K562 (cell line): ENCODE measurements around the gene ANK3. TPM values are rescaled to one million over a fixed set of nuclear protein-coding genes. Genes with fewer than 3 reads are reported as not detected.

Experiments
- ATAC-seq: fragments of 200-7000 bp; cut with Tn5 transposase; 3 replicates; pipeline ENCODE4 v1.9.1; 2020; ENCODE audit warnings: moderate library complexity
- BruUV-seq: library from RNA; stranded (reverse); fragments of 400-500 nt; replicated peaks from 2 replicates; lab custom pipeline; 2021; lab: Mats Ljungman, UMichigan
- CTCF ChIA-PET: fragments of 300-600 bp; formaldehyde crosslinking; extraction: SDS; loops from one replicate; lab custom pipeline; 2021; ENCODE audit warnings: low intra/inter-chr PET ratio; lab: Yijun Ruan, JAX
- POLR2A ChIA-PET: fragments of 300-600, 350-650 bp; sonication (Branson Sonifier 250); formaldehyde crosslinking; extraction: SDS; loops from one replicate; lab custom pipeline; 2021; ENCODE audit warnings: antibody characterized with exemption, inconsistent platforms; lab: Yijun Ruan, JAX
- DNase-seq, 4 experiments: peaks; one replicate each; pipeline versions ENCODE4 v3.0.0 to v3.0.0-alpha.2; 2011 to 2018; ENCODE audit warnings: low spot score in 3 of 4, mixed read lengths in 3 of 4; ENCODE audit errors: extremely low read depth in 1 of 4
- FAIRE-seq: peaks from 2 replicates; lab custom pipeline; 2011; peaks lifted over from hg19 to GRCh38; lab: Jason Lieb, UNC
- H2AFZ ChIP-seq: 2 replicates; pipeline ENCODE4 v1.6.0; 2011; ENCODE audit warnings: low read depth, low read length, control low read depth, inconsistent platforms
- H3K27ac ChIP-seq: fragments of 200-600 bp; 3 replicates; pipeline ENCODE4 v1.8.0; 2011; ENCODE audit warnings: low read depth, mild to moderate bottlenecking, control low read depth, inconsistent platforms, low read length, moderate library complexity, mixed read lengths; ENCODE audit errors: extremely low read depth
- H3K27me3 ChIP-seq, 2 experiments: fragments of 300-600 bp in 1 of 2; 2 replicates in 1 of 2; 3 replicates in 1 of 2; pipeline versions ENCODE4 v1.6.0 to v1.8.0; 2011; ENCODE audit warnings: inconsistent platforms in 2 of 2, low read length in 2 of 2, mild to moderate bottlenecking in 1 of 2, mixed read lengths in 1 of 2, moderate library complexity in 1 of 2; ENCODE audit not compliant: control insufficient read depth in 2 of 2, insufficient read depth in 2 of 2
- H3K36me3 ChIP-seq: fragments of 300-600 bp; 3 replicates; pipeline ENCODE4 v1.8.0; 2011; ENCODE audit warnings: mild to moderate bottlenecking, low read length, inconsistent platforms; ENCODE audit not compliant: control insufficient read depth, insufficient read depth
- H3K4me1 ChIP-seq, 2 experiments: fragments of 200-600 bp in 1 of 2; replicated peaks in 1 of 2; 2 replicates in 1 of 2; 3 replicates in 1 of 2; pipeline versions ENCODE4 v1.5.1 to v1.8.0; 2011; ENCODE audit warnings: inconsistent platforms in 2 of 2, low read length in 2 of 2, mild to moderate bottlenecking in 1 of 2, mixed read lengths in 1 of 2, moderate library complexity in 1 of 2; ENCODE audit not compliant: control insufficient read depth in 2 of 2, insufficient read depth in 2 of 2
- H3K4me2 ChIP-seq: 2 replicates; pipeline ENCODE4 v1.6.1; 2011; ENCODE audit warnings: low read length, control low read depth, inconsistent platforms, mixed read lengths; ENCODE audit not compliant: insufficient read depth
- H3K4me3 ChIP-seq: fragments of 200-600 bp; sonication (generic), shearing (Covaris generic); 2 replicates; pipeline ENCODE4 v1.5.1; 2016; ENCODE audit warnings: control low read depth, inconsistent platforms
- H3K79me2 ChIP-seq: fragments of 200-600 bp; 3 replicates; pipeline ENCODE4 v1.8.0; 2011; ENCODE audit warnings: low read length, inconsistent platforms; ENCODE audit not compliant: control insufficient read depth, insufficient read depth
- H3K9ac ChIP-seq, 2 experiments: 2 replicates each; pipeline versions ENCODE4 v1.6.0 to v1.6.1; 2011; ENCODE audit warnings: low read depth in 2 of 2, low read length in 2 of 2, control low read depth in 1 of 2, inconsistent platforms in 1 of 2, mild to moderate bottlenecking in 1 of 2, mixed read lengths in 1 of 2; ENCODE audit not compliant: insufficient read depth in 1 of 2
- H3K9me1 ChIP-seq: one replicate; pipeline ENCODE4 v1.6.0; 2011; ENCODE audit warnings: inconsistent platforms, mild to moderate bottlenecking, low read length, moderate library complexity; ENCODE audit not compliant: control insufficient read depth, insufficient read depth
- H3K9me3 ChIP-seq: replicated peaks from 2 replicates; pipeline ENCODE4 v1.5.1; 2011; ENCODE audit warnings: low read depth, low read length, inconsistent platforms; ENCODE audit not compliant: control insufficient read depth, insufficient read depth
- H4K20me1 ChIP-seq: replicated peaks from 2 replicates; pipeline ENCODE4 v1.6.1; 2011; ENCODE audit warnings: low read length, inconsistent platforms, mixed read lengths; ENCODE audit not compliant: control insufficient read depth, insufficient read depth
- CEBPG ChIP-seq, 3 experiments: fragments of 200-800 bp in 1 of 3; sonication (Bioruptor generic) in 1 of 3; sonication (generic) in 1 of 3; formaldehyde crosslinking in 1 of 3; IDR thresholded peaks in 2 of 3; conservative IDR thresholded peaks in 1 of 3; 2 replicates each; pipeline versions ENCODE4 v1.6.1 to v1.8.0; 2016 to 2022; ENCODE audit warnings: missing compliant biosample characterization in 2 of 3, missing genetic modification characterization in 2 of 3, mild to moderate bottlenecking in 1 of 3, missing genetic modification reagents in 1 of 3
- CUX1 ChIP-seq: fragments of 200-800 bp; sonication (Bioruptor generic); IDR thresholded peaks from 2 replicates; pipeline ENCODE4 v1.6.1; 2016; ENCODE audit warnings: missing genetic modification characterization, missing compliant biosample characterization
- ZNF583 ChIP-seq: fragments of 250-450 bp; sonication (Bioruptor Pico); IDR thresholded peaks from 2 replicates; pipeline ENCODE4 v1.4.0; 2020
- WGBS: fragments of 100-300 bp; shearing (Covaris generic); methylation state at CpG from one replicate; pipeline ENCODE4 v1.1.6; 2016; ENCODE audit warnings: low coverage, mixed read lengths; ENCODE audit not compliant: insufficient coverage; ENCODE audit errors: missing lambda C conversion rate; 5-methylcytosine and 5-hydroxymethylcytosine counted together
- in situ Hi-C: fragments of 300-500 bp; cut with MboI; formaldehyde crosslinking; loops from 4 replicates; pipeline ENCODE4 v1.15.0; 2018; ENCODE audit warnings: inconsistent platforms, mixed read lengths
- intact Hi-C: fragments of 100-400 bp; cut with micrococcal nuclease; formaldehyde crosslinking; loops from 2 replicates; pipeline ENCODE4 v1.14.2; 2022
- polyA plus RNA-seq, 8 experiments: library from polyadenylated mRNA; depleted of rRNA in 4 of 8; stranded (reverse) in 5 of 8; unstranded in 3 of 8; fragments of >200 nt; fragmentation: Nextera tagmentation in 2 of 8; fragmentation: Illumina TruSeq in 1 of 8; extraction: Ambion mirVana in 2 of 8; extraction: Trizol in 1 of 8; gene quantifications; 2 replicates each; pipeline versions ENCODE4 v1.2.1 to v1.2.3, GENCODE V29; 2011 to 2014; ENCODE audit warnings: inconsistent platforms in 1 of 8, missing spikeins in 1 of 8
- total RNA-seq, 7 experiments: library from RNA; depleted of rRNA in 6 of 7; stranded (reverse); fragments of >200 nt in 6 of 7; fragmentation: Illumina TruSeq in 2 of 7; extraction: Trizol in 2 of 7; gene quantifications; 2 replicates each; pipeline versions ENCODE4 v1.2.1 to v1.2.3, GENCODE V29; 2011 to 2021; ENCODE audit warnings: low replicate concordance in 1 of 7
- TF ChIP-seq, protein P1 (sequence below), 2 experiments: IDR thresholded peaks in 1 of 2; conservative IDR thresholded peaks in 1 of 2; 2 replicates each; pipeline ENCODE4 v1.6.1; 2016; ENCODE audit warnings: low read depth in 2 of 2, mild to moderate bottlenecking in 1 of 2, missing compliant biosample characterization in 1 of 2, missing genetic modification characterization in 1 of 2, moderate library complexity in 1 of 2
- TF ChIP-seq, protein P2 (sequence below): fragments of 200-800 bp; sonication (Bioruptor generic); IDR thresholded peaks from 2 replicates; pipeline ENCODE4 v1.6.1; 2017; ENCODE audit warnings: missing genetic modification characterization, missing compliant biosample characterization

ANK3 gene
- total and polyA plus RNA-seq, 9 of the 15 experiments (the other 6 are each of a cell fraction or from before 2014, with no cell fraction given) = 10.0 to 32.3 (median 17.9) TPM

- Histone ChIP-seq H3K27ac (peak overlapping the region; percentile 88), H2AFZ (peak overlapping the region; percentile 97), H3K36me3 (no peaks in the 10 kb centered on the region), H3K9ac (peak overlapping the region in 1 of 2 experiments; percentile 77; a peak in 2 of 4 replicates), H3K4me3 (peak overlapping the region; percentile 36), H3K9me3 (no peaks in the 10 kb centered on the region), H3K4me1 (peaks cover 2 to 22% of the 10 kb centered on the region in 2 experiments; a peak in 3 of 5 replicates), H4K20me1 (no peaks in the 10 kb centered on the region), H3K4me2 (peak overlapping the region; percentile 81), H3K79me2 (peaks cover 29% of the 10 kb centered on the region), H3K9me1 (no peaks in the 10 kb centered on the region), H3K27me3 (no peaks in the 10 kb centered on the region)
- in situ Hi-C loops = no loop called here
- WGBS = 11% methylated on average over 9 of the region's 9 CpGs
- ATAC-seq = peak; percentile 8
- no peak for FAIRE-seq
- POLR2A ChIA-PET = interaction anchor here (0.6 to 2.1 kb wide), 4 partner anchors 23 to 652 kb away, joined by 3 to 7 read pairs (median 4); no protein-coding TSS in a partner anchor
- intact Hi-C loops = loop anchor here (2.0 to 10.0 kb wide), 2 partner anchors 60 to 486 kb away; no protein-coding TSS in a partner anchor
- BruUV-seq = no TSS peak
- CTCF ChIA-PET = interaction anchor here (0.6 to 1.0 kb wide), 2 partner anchors 127 to 199 kb away, joined by 3 to 4 read pairs; no protein-coding TSS in a partner anchor
- DNase-seq = peak in 1 of 4 experiments; percentile 42
- TF ChIP-seq, protein P1, sequence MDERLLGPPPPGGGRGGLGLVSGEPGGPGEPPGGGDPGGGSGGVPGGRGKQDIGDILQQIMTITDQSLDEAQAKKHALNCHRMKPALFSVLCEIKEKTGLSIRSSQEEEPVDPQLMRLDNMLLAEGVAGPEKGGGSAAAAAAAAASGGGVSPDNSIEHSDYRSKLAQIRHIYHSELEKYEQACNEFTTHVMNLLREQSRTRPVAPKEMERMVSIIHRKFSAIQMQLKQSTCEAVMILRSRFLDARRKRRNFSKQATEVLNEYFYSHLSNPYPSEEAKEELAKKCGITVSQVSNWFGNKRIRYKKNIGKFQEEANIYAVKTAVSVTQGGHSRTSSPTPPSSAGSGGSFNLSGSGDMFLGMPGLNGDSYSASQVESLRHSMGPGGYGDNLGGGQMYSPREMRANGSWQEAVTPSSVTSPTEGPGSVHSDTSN (CRISPR knock-in tag; IDR thresholded peaks at IDR 0.05; ENCODE audit: low read depth) = no peak
- TF ChIP-seq, protein P1 (tag; conservative IDR thresholded peaks at IDR 0.05; ENCODE audit: low read depth) = peak; percentile 91
- TF ChIP-seq CEBPG (CRISPR knock-in tag; IDR thresholded peaks at IDR 0.05) (no peak), CEBPG (tag; conservative IDR thresholded peaks at IDR 0.05 in 1 of 2, IDR thresholded peaks at IDR 0.05 in 1 of 2) (peak; percentile 57 to 87), ZNF583 (CRISPR knock-in tag) (no peak), CUX1 (CRISPR knock-in tag) (peak; percentile 78; the same call in 1 of the 2 replicates)
- TF ChIP-seq, protein P2, sequence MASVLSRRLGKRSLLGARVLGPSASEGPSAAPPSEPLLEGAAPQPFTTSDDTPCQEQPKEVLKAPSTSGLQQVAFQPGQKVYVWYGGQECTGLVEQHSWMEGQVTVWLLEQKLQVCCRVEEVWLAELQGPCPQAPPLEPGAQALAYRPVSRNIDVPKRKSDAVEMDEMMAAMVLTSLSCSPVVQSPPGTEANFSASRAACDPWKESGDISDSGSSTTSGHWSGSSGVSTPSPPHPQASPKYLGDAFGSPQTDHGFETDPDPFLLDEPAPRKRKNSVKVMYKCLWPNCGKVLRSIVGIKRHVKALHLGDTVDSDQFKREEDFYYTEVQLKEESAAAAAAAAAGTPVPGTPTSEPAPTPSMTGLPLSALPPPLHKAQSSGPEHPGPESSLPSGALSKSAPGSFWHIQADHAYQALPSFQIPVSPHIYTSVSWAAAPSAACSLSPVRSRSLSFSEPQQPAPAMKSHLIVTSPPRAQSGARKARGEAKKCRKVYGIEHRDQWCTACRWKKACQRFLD (CRISPR knock-in tag) = no peak
These were observed 91.0 kb downstream of the ANK3 start for GRCh38 chr10:60298408-60299389.
